HepG2 (cell line): ENCODE data around the gene C20orf144. TPM values are rescaled to one million over a fixed set of nuclear protein-coding genes. Genes with fewer than 3 reads are reported as not detected.

Experiments
- HMGXB4 ChIP-seq, 2 experiments: sonication (generic) in 1 of 2; formaldehyde crosslinking in 1 of 2; IDR thresholded peaks; 2 replicates each; pipeline versions ENCODE4 v1.4.0 to v1.6.1; 2018 to 2020; ENCODE audit warnings: missing genetic modification reagents in 2 of 2, borderline replicate concordance in 1 of 2, low read depth in 1 of 2, mild to moderate bottlenecking in 1 of 2, missing biosample characterization in 1 of 2
- KLF13 ChIP-seq: sonication (generic); formaldehyde crosslinking; IDR thresholded peaks from 2 replicates; pipeline ENCODE4 v1.4.0; 2020; ENCODE audit warnings: mild to moderate bottlenecking, missing genetic modification reagents
- MTA1 ChIP-seq: sonication (generic); formaldehyde crosslinking; IDR thresholded peaks from 2 replicates; pipeline ENCODE4 v1.4.0; 2020; ENCODE audit warnings: missing genetic modification reagents, mild to moderate bottlenecking, borderline replicate concordance
- NRL ChIP-seq: sonication (generic); formaldehyde crosslinking; IDR thresholded peaks from 2 replicates; pipeline ENCODE4 v1.5.0; 2020; ENCODE audit warnings: missing genetic modification reagents, mild to moderate bottlenecking, moderate library complexity, borderline replicate concordance
- RXRA ChIP-seq: sonication (generic); formaldehyde crosslinking; IDR thresholded peaks from 2 replicates; pipeline ENCODE4 v1.5.1; 2020; ENCODE audit warnings: missing genetic modification reagents
- SNAI1 ChIP-seq: sonication (generic); formaldehyde crosslinking; IDR thresholded peaks from 2 replicates; pipeline ENCODE4 v1.5.0; 2020; ENCODE audit warnings: mild to moderate bottlenecking, missing genetic modification reagents, borderline replicate concordance
- TARDBP ChIP-seq: sonication (generic); formaldehyde crosslinking; IDR thresholded peaks from 2 replicates; pipeline ENCODE4 v1.8.0; 2022; ENCODE audit warnings: mild to moderate bottlenecking, missing genetic modification reagents
- U2AF1 ChIP-seq: fragments of 200-400 bp; formaldehyde crosslinking; optimal IDR thresholded peaks from 2 replicates; pipeline ENCODE3; 2017; ENCODE audit warnings: mild to moderate bottlenecking, low read depth, low read length
- ZNF543 ChIP-seq: sonication (generic); formaldehyde crosslinking; IDR thresholded peaks from 2 replicates; pipeline ENCODE4 v1.4.0; 2020; ENCODE audit warnings: mild to moderate bottlenecking, missing genetic modification reagents
- ZNF598 ChIP-seq: sonication (generic); formaldehyde crosslinking; IDR thresholded peaks from 2 replicates; pipeline ENCODE4 v1.5.1; 2020; ENCODE audit warnings: mild to moderate bottlenecking, missing genetic modification reagents, borderline replicate concordance
- polyA plus RNA-seq, 8 experiments: library from polyadenylated mRNA; depleted of rRNA in 3 of 8; stranded (reverse) in 7 of 8; unstranded in 1 of 8; fragments of >200 nt; fragmentation: Illumina TruSeq in 4 of 8; extraction: Trizol in 4 of 8; gene quantifications; 2 replicates each; pipeline versions ENCODE4 v1.2.1 to v1.2.3, GENCODE V29; 2011 to 2016; ENCODE audit warnings: low read depth in 4 of 8, missing spikeins in 1 of 8, mixed read lengths in 1 of 8; ENCODE audit not compliant: insufficient read depth in 1 of 8
- total RNA-seq, 5 experiments: library from RNA; depleted of rRNA; stranded (reverse); fragments of >200 nt; fragmentation: Illumina TruSeq; extraction: Trizol; gene quantifications; 2 replicates each; pipeline ENCODE4 v1.2.3, GENCODE V29; 2016; ENCODE audit warnings: low read depth in 1 of 5
- TF ChIP-seq, protein P1 (sequence below): sonication (generic); formaldehyde crosslinking; IDR thresholded peaks from 2 replicates; pipeline ENCODE4 v1.4.0; 2020; ENCODE audit warnings: missing genetic modification reagents
- TF ChIP-seq, protein P2 (sequence below): IDR thresholded peaks from 2 replicates; pipeline ENCODE4 v1.6.1; 2016; ENCODE audit warnings: mild to moderate bottlenecking

The C20orf144 gene
- total and polyA plus RNA-seq, 2 of the 13 experiments (the other 11 are each of a cell fraction or from before 2014, with no cell fraction given): 0.09 to 0.16 TPM

- peak in 1 of 2 experiments; percentile 43; a peak in 1 of 4 replicates for TF ChIP-seq HMGXB4 (CRISPR knock-in tag; IDR thresholded peaks at IDR 0.05; ENCODE audit: borderline replicate concordance in 1 of 2, low read depth in 1 of 2)
- no peak for TF ChIP-seq U2AF1
- TF ChIP-seq ZNF543: 0 out of 2 replicates have a peak, but pooled peaks have one; percentile 35
- 0 out of 2 replicates have a peak, but pooled peaks have one; percentile 2 for TF ChIP-seq RXRA (CRISPR knock-in tag)
- TF ChIP-seq ZNF598 (CRISPR knock-in tag): peak; percentile 77; the same call in 1 of the 2 replicates
- TF ChIP-seq, protein P1, sequence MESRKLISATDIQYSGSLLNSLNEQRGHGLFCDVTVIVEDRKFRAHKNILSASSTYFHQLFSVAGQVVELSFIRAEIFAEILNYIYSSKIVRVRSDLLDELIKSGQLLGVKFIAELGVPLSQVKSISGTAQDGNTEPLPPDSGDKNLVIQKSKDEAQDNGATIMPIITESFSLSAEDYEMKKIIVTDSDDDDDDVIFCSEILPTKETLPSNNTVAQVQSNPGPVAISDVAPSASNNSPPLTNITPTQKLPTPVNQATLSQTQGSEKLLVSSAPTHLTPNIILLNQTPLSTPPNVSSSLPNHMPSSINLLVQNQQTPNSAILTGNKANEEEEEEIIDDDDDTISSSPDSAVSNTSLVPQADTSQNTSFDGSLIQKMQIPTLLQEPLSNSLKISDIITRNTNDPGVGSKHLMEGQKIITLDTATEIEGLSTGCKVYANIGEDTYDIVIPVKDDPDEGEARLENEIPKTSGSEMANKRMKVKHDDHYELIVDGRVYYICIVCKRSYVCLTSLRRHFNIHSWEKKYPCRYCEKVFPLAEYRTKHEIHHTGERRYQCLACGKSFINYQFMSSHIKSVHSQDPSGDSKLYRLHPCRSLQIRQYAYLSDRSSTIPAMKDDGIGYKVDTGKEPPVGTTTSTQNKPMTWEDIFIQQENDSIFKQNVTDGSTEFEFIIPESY (CRISPR knock-in tag): 0 out of 2 replicates have a peak, but pooled peaks have one; percentile 14
- no peak for TF ChIP-seq SNAI1
- TF ChIP-seq MTA1: 0 out of 2 replicates have a peak, but pooled peaks have one; percentile 29
- TF ChIP-seq TARDBP: 0 out of 2 replicates have a peak, but pooled peaks have one; percentile 11
- TF ChIP-seq NRL (CRISPR knock-in tag): 0 out of 2 replicates have a peak, but pooled peaks have one; percentile 32
- TF ChIP-seq, protein P2, sequence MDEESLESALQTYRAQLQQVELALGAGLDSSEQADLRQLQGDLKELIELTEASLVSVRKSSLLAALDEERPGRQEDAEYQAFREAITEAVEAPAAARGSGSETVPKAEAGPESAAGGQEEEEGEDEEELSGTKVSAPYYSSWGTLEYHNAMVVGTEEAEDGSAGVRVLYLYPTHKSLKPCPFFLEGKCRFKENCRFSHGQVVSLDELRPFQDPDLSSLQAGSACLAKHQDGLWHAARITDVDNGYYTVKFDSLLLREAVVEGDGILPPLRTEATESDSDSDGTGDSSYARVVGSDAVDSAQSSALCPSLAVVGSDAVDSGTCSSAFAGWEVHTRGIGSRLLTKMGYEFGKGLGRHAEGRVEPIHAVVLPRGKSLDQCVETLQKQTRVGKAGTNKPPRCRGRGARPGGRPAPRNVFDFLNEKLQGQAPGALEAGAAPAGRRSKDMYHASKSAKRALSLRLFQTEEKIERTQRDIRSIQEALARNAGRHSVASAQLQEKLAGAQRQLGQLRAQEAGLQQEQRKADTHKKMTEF (CRISPR knock-in tag): 0 out of 2 replicates have a peak, but pooled peaks have one; percentile 7
- TF ChIP-seq KLF13: 0 out of 2 replicates have a peak, but pooled peaks have one; percentile 71
Measured at GRCh38 chr20:33686984-33687366, 24.8 kb downstream of the C20orf144 start (continued).
